SK-N-SH (cell line): ENCODE measurements around the gene PPP1R15B. TPM values are rescaled to one million over a fixed set of nuclear protein-coding genes. Genes with fewer than 3 reads are reported as not detected.
A peak's percentile ranks its signal among the peaks of the same experiment; 100 is the strongest.

ENCODE experiments used
- CTCF ChIA-PET: fragments of 300-600, 350-600 bp; formaldehyde crosslinking; extraction: SDS; loops from one replicate; lab custom pipeline; 2021; lab: Yijun Ruan, JAX
- POLR2A ChIA-PET: fragments of 350-600 bp; sonication (Branson Sonifier 250); formaldehyde crosslinking; extraction: SDS; loops from one replicate; lab custom pipeline; 2020; ENCODE audit warnings: antibody characterized with exemption, inconsistent platforms; lab: Yijun Ruan, JAX
- DNase-seq: peaks from one replicate; pipeline ENCODE4 v3.0.0; 2012
- H2AFZ ChIP-seq: fragments of 200-600 bp; sonication (generic); 2 replicates; pipeline ENCODE4 v1.8.1; 2016; ENCODE audit warnings: antibody characterized with exemption, mild to moderate bottlenecking, low read depth
- H3F3A ChIP-seq: fragments of 200-600 bp; sonication (generic); replicated peaks from 2 replicates; pipeline ENCODE3; 2016; ENCODE audit warnings: antibody characterized with exemption, mild to moderate bottlenecking; ENCODE audit not compliant: insufficient read depth
- H3K27ac ChIP-seq, 2 experiments: fragments of 200-500 bp in 1 of 2; fragments of 200-600 bp in 1 of 2; sonication (Bioruptor generic) in 1 of 2; sonication (generic), shearing (Covaris generic) in 1 of 2; 2 replicates each; pipeline versions ENCODE4 v1.5.1 to v1.6.1; 2014 to 2016; ENCODE audit warnings: low read depth in 2 of 2, inconsistent platforms in 1 of 2, low read length in 1 of 2, mild to moderate bottlenecking in 1 of 2, mixed read lengths in 1 of 2
- H3K27me3 ChIP-seq: fragments of 200-600 bp; sonication (generic), shearing (Covaris generic); 2 replicates; pipeline ENCODE4 v1.6.1; 2016; ENCODE audit warnings: mixed run types; ENCODE audit not compliant: insufficient read depth
- H3K36me3 ChIP-seq, 2 experiments: fragments of 200-500 bp in 1 of 2; fragments of 200-600 bp in 1 of 2; sonication (Bioruptor generic) in 1 of 2; sonication (generic) in 1 of 2; replicated peaks in 1 of 2; 2 replicates each; pipeline versions ENCODE3 to v1.5.1; 2014 to 2016; ENCODE audit warnings: low read length in 1 of 2, mild to moderate bottlenecking in 1 of 2; ENCODE audit not compliant: insufficient read depth in 2 of 2, control insufficient read depth in 1 of 2
- H3K4me1 ChIP-seq, 2 experiments: fragments of 200-500 bp in 1 of 2; fragments of 200-600 bp in 1 of 2; sonication (Bioruptor generic) in 1 of 2; sonication (generic), shearing (Covaris generic) in 1 of 2; 2 replicates each; pipeline versions ENCODE4 v1.5.1 to v1.6.1; 2014 to 2016; ENCODE audit warnings: low read depth in 1 of 2, low read length in 1 of 2, mixed run types in 1 of 2; ENCODE audit not compliant: insufficient read depth in 2 of 2, control insufficient read depth in 1 of 2
- H3K4me2 ChIP-seq: fragments of 200-600 bp; sonication (generic), shearing (Covaris generic); 2 replicates; pipeline ENCODE4 v1.6.1; 2017; ENCODE audit warnings: mixed run types
- H3K4me3 ChIP-seq, 2 experiments: fragments of 200-500 bp in 1 of 2; fragments of 200-600 bp in 1 of 2; sonication (Bioruptor generic) in 1 of 2; sonication (generic), shearing (Covaris generic) in 1 of 2; 2 replicates each; pipeline versions ENCODE4 v1.5.1 to v1.8.1; 2014 to 2016; ENCODE audit warnings: low read depth in 2 of 2, inconsistent platforms in 1 of 2, low read length in 1 of 2, mild to moderate bottlenecking in 1 of 2, mixed read lengths in 1 of 2, moderate library complexity in 1 of 2
- H3K79me2 ChIP-seq: fragments of 200-600 bp; sonication (generic); 2 replicates; pipeline ENCODE4 v1.8.1; 2017; ENCODE audit warnings: mild to moderate bottlenecking; ENCODE audit not compliant: insufficient read depth
- H3K9ac ChIP-seq: fragments of 200-600 bp; sonication (generic); 2 replicates; pipeline ENCODE4 v1.6.1; 2017; ENCODE audit warnings: mixed run types
- H3K9me2 ChIP-seq: fragments of 200-600 bp; sonication (generic); 2 replicates; pipeline ENCODE4 v1.6.1; 2017; ENCODE audit warnings: mixed run types
- H3K9me3 ChIP-seq: fragments of 200-600 bp; sonication (generic); 2 replicates; pipeline ENCODE4 v1.6.1; 2017; ENCODE audit warnings: mixed run types, mild to moderate bottlenecking, moderate library complexity
- H4K20me1 ChIP-seq: fragments of 200-600 bp; sonication (generic); 2 replicates; pipeline ENCODE4 v1.6.1; 2017; ENCODE audit warnings: mild to moderate bottlenecking, mixed run types; ENCODE audit not compliant: insufficient read depth
- CHD2 ChIP-seq: fragments of 150-350 bp; IDR thresholded peaks from 2 replicates; pipeline ENCODE4 v1.6.1; 2018; ENCODE audit warnings: low read length; ENCODE audit not compliant: partially characterized antibody
- ELF1 ChIP-seq: IDR thresholded peaks from 2 replicates; pipeline ENCODE4 v1.4.0; 2012
- EP300 ChIP-seq, 2 experiments: IDR thresholded peaks; 2 replicates each; pipeline versions ENCODE4 v1.4.0 to v1.6.1; 2012; ENCODE audit warnings: borderline replicate concordance in 1 of 2, low read depth in 1 of 2, low read length in 1 of 2
- EZH2phosphoT487 ChIP-seq: fragments of 200-600 bp; sonication (generic); IDR thresholded peaks from 2 replicates; pipeline ENCODE4 v1.6.1; 2017; ENCODE audit warnings: low read depth, mixed run types, mild to moderate bottlenecking, antibody characterized with exemption, moderate library complexity, borderline replicate concordance
- FOSL2 ChIP-seq: IDR thresholded peaks from 2 replicates; pipeline ENCODE4 v1.4.0; 2012; ENCODE audit warnings: low read depth, mild to moderate bottlenecking, moderate library complexity, borderline replicate concordance
- FOXJ3 ChIP-seq: sonication (generic); formaldehyde crosslinking; IDR thresholded peaks from 2 replicates; pipeline ENCODE4 v1.5.1; 2020; ENCODE audit warnings: mild to moderate bottlenecking, missing genetic modification reagents
- FOXM1 ChIP-seq: IDR thresholded peaks from 2 replicates; pipeline ENCODE4 v1.4.0; 2012; ENCODE audit warnings: low read depth, mild to moderate bottlenecking
- GABPA ChIP-seq: IDR thresholded peaks from 2 replicates; pipeline ENCODE4 v1.4.0; 2012; ENCODE audit warnings: low read depth, mild to moderate bottlenecking
- JUND ChIP-seq: IDR thresholded peaks from 2 replicates; pipeline ENCODE4 v1.4.0; 2012
- MEF2A ChIP-seq: IDR thresholded peaks from 2 replicates; pipeline ENCODE4 v1.4.0; 2012; ENCODE audit warnings: low read depth, borderline replicate concordance
- PBX3 ChIP-seq: IDR thresholded peaks from 2 replicates; pipeline ENCODE4; 2012
- POLR2AphosphoS5 ChIP-seq: IDR thresholded peaks from 2 replicates; pipeline ENCODE4 v1.6.1; 2012; ENCODE audit warnings: low read depth, low read length
- RAD21 ChIP-seq: IDR thresholded peaks from 2 replicates; pipeline ENCODE4 v1.6.1; 2012; ENCODE audit warnings: mild to moderate bottlenecking, low read length
- RCOR1 ChIP-seq: fragments of 150-350 bp; IDR thresholded peaks from 2 replicates; pipeline ENCODE4 v1.6.1; 2017; ENCODE audit warnings: antibody characterized with exemption, low read length
- RFX5 ChIP-seq: IDR thresholded peaks from 2 replicates; pipeline ENCODE4 v1.6.1; 2012; ENCODE audit warnings: mild to moderate bottlenecking, improper control_type of control experiment, low read length
- SIN3A ChIP-seq: IDR thresholded peaks from 2 replicates; pipeline ENCODE4 v1.6.1; 2012; ENCODE audit warnings: low read depth, mild to moderate bottlenecking, low read length, moderate library complexity, borderline replicate concordance
- SMC3 ChIP-seq: IDR thresholded peaks from 2 replicates; pipeline ENCODE4 v1.6.1; 2012; ENCODE audit warnings: low read depth, low read length, improper control_type of control experiment
- TAF1 ChIP-seq: IDR thresholded peaks from 2 replicates; pipeline ENCODE4 v1.6.1; 2012; ENCODE audit warnings: low read depth, mild to moderate bottlenecking, low read length, moderate library complexity, borderline replicate concordance
- TEAD4 ChIP-seq: IDR thresholded peaks from 2 replicates; pipeline ENCODE4 v1.4.0; 2012; ENCODE audit warnings: mild to moderate bottlenecking, borderline replicate concordance; ENCODE audit not compliant: insufficient read depth
- USF1 ChIP-seq: IDR thresholded peaks from 2 replicates; pipeline ENCODE4 v1.4.0; 2012; ENCODE audit warnings: low read depth, borderline replicate concordance
- YY1 ChIP-seq: IDR thresholded peaks from 2 replicates; pipeline ENCODE4 v1.4.0; 2012; ENCODE audit warnings: low read depth, mild to moderate bottlenecking
- WGBS: methylation state at CpG from one replicate; pipeline ENCODE4 v1.1.6; 2017; ENCODE audit warnings: low lambda C conversion rate; 5-methylcytosine and 5-hydroxymethylcytosine counted together
- polyA plus RNA-seq, 3 experiments: library from polyadenylated mRNA; depleted of rRNA; stranded (reverse); fragments of >200 nt; gene quantifications; 2 replicates each; pipeline ENCODE4 v1.2.3, GENCODE V29; 2012
- TF ChIP-seq, protein P1 (sequence below): fragments of 150-350 bp; IDR thresholded peaks from 2 replicates; pipeline ENCODE4 v1.6.1; 2017; ENCODE audit warnings: antibody characterized with exemption, low read length, low read depth, borderline replicate concordance

Gene PPP1R15B
- polyA plus RNA-seq, 1 of the 3 experiments (the other 2 are of a cell fraction) = 12.1 TPM

DNA sequence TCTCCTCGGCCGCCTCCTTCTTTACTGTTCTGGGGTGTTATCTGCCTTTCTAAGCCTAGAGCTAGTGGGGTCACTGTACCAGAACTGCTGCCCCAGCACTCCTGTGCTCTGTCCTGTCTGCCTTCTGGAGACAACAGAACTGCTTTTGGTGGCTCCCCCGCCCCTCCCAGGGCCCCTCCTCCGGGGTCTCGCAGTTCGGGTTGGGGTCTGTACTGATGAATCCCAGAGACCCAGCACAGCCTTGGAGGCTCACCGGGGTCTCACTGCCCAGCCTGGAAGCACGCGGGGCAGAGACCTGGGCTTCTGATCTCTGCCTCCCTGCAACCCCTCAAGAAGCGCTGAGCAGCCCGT lies 48.7 kb downstream of the PPP1R15B start:
- Histone ChIP-seq H3F3A (no peaks in the 10 kb centered on the region), H3K27ac (no peak overlapping the region; a peak in 1 of 4 replicates), H3K9ac (no peak overlapping the region), H3K4me2 (peak overlapping the region; percentile 91), H3K9me3 (no peaks in the 10 kb centered on the region), H4K20me1 (no peaks in the 10 kb centered on the region), H3K36me3 (no peaks in the 10 kb centered on the region), H3K9me2 (no peaks in the 10 kb centered on the region), H3K4me1 (peaks cover 4 to 31% of the 10 kb centered on the region in 2 experiments; a peak in 1 of 4 replicates), H3K27me3 (peaks cover 7% of the 10 kb centered on the region; the same call in 1 of the 2 replicates), H3K79me2 (no peaks in the 10 kb centered on the region), H2AFZ (peak overlapping the region; percentile 95), H3K4me3 (peak overlapping the region in 1 of 2 experiments; percentile 41; a peak in 3 of 4 replicates)
- no peak for DNase-seq
- 76% methylated on average over 6 of the region's 11 CpGs for WGBS
- POLR2A ChIA-PET = interaction anchor here (1.2 to 2.7 kb wide), 4 partner anchors 13 to 211 kb away, joined by 3 to 7 read pairs (median 4); partner anchors contain the start of gene ETNK2
- CTCF ChIA-PET = interaction anchor here (0.6 to 8.4 kb wide), 52 partner anchors 9 to 528 kb away, joined by 3 to 338 read pairs (median 6); partner anchors contain the start of genes ETNK2, GOLT1A, KISS1 and REN
- TF ChIP-seq SMC3 (no peak), CHD2 (no peak), FOSL2 (no peak), YY1 (no peak), SIN3A (no peak), MEF2A (no peak), TAF1 (no peak), RFX5 (no peak), TEAD4 (no peak), RCOR1 (no peak), FOXM1 (no peak), POLR2AphosphoS5 (no peak), GABPA (no peak), ELF1 (no peak), USF1 (no peak), RAD21 (no peak), EZH2phosphoT487 (no peak), JUND (no peak)
- TF ChIP-seq, protein P1, sequence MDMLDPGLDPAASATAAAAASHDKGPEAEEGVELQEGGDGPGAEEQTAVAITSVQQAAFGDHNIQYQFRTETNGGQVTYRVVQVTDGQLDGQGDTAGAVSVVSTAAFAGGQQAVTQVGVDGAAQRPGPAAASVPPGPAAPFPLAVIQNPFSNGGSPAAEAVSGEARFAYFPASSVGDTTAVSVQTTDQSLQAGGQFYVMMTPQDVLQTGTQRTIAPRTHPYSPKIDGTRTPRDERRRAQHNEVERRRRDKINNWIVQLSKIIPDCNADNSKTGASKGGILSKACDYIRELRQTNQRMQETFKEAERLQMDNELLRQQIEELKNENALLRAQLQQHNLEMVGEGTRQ = no peak

DNA sequence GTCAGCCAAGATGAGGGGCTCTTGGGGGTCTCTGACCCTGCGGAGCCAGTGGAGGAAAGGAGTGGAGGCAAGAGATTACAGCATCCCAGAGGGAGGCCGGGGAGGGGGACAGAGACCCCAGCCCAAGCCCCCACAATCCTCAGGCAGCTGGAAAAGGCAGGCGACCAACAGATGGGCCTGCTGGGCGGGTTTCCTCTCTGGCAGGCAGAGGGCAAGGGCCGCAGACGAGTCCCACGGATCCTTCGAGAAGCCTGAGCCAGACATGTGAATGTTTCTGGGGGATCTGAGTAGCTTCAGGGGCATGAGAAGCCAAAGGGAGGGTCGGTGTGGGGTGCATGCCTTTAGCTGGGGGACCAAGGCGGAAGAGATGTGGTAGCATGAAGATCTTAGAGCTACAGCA lies 49.8 kb downstream of the PPP1R15B start:
- H2AFZ ChIP-seq = no peak overlapping the region
- ChIA-PET CTCF (interaction anchor here (2.0 to 8.4 kb wide), 12 partner anchors 13 to 232 kb away, joined by 7 to 338 read pairs (median 82); partner anchors contain the start of genes ETNK2, GOLT1A and REN), POLR2A (interaction anchor here (1.1 to 2.7 kb wide), 3 partner anchors 11 to 103 kb away, joined by 3 to 7 read pairs (median 5); no protein-coding TSS in a partner anchor)
- H3K27ac ChIP-seq = no peak overlapping the region
- 78% methylated on average over 9 of the region's 10 CpGs for WGBS
- no peak overlapping the region for H3K4me3 ChIP-seq
- H3K4me1 ChIP-seq = peaks cover 4 to 41% of the 10 kb centered on the region in 2 experiments; a peak in 1 of 4 replicates
- no peaks in the 10 kb centered on the region for H4K20me1 ChIP-seq
- peaks cover 7% of the 10 kb centered on the region; the same call in 1 of the 2 replicates for H3K27me3 ChIP-seq
- no peaks in the 10 kb centered on the region for H3F3A ChIP-seq
- TF ChIP-seq FOXJ3 (CRISPR knock-in tag) (no peak), USF1 (no peak), EP300 (IDR thresholded peaks at IDR 0.05; ENCODE audit: borderline replicate concordance in 1 of 2, low read depth in 1 of 2, low read length in 1 of 2) (no peak), JUND (no peak), PBX3 (no peak)
- no peaks in the 10 kb centered on the region for H3K36me3 ChIP-seq
- no peak overlapping the region for H3K9ac ChIP-seq
- H3K79me2 ChIP-seq = no peaks in the 10 kb centered on the region
- DNase-seq = no peak
- H3K9me3 ChIP-seq = no peaks in the 10 kb centered on the region
- H3K9me2 ChIP-seq = no peaks in the 10 kb centered on the region
- H3K4me2 ChIP-seq = no peak overlapping the region
